GDM1 (cell line): ENCODE measurements around the gene ABCB8.

Experiments
- DNase-seq: peaks from one replicate; lab custom pipeline; 2025; lab: John Stamatoyannopoulos, UW

ABCB8 gene

GRCh38 chr7:151074817-151075661 lies 46.8 kb downstream of the ABCB8 start:
- no peak for DNase-seq

GRCh38 chr7:151075662-151075971 lies 47.4 kb downstream of the ABCB8 start:
- DNase-seq: no peak

- no peak for DNase-seq
Measured at GRCh38 chr7:151075978-151076426, 47.8 kb downstream of the ABCB8 start.

- DNase-seq: no peak
Measured at GRCh38 chr7:151076863-151077704, 48.8 kb downstream of the ABCB8 start.

- no peak for DNase-seq
Measured at GRCh38 chr7:151077705-151078232, 49.5 kb downstream of the ABCB8 start.

- DNase-seq: no peak
Measured at GRCh38 chr7:151078233-151079040, 50.2 kb downstream of the ABCB8 start.

GRCh38 chr7:151079199-151079910 lies 51.1 kb downstream of the ABCB8 start:
- DNase-seq: no peak

- DNase-seq: no peak
Measured at GRCh38 chr7:151080067-151080521, 51.8 kb downstream of the ABCB8 start.

- DNase-seq: peak; percentile 87
Measured at GRCh38 chr7:151080522-151081169, 52.4 kb downstream of the ABCB8 start, which contains the start of gene FASTK. Gene FASTK (minus strand): TSS chr7:151080809. CDS start chr7:151080766, 43 bp downstream.

GRCh38 chr7:151081170-151082101 lies 53.2 kb downstream of the ABCB8 start:
- no peak for DNase-seq

- no peak for DNase-seq
Measured at GRCh38 chr7:151082141-151083070, 54.2 kb downstream of the ABCB8 start.

GRCh38 chr7:151083071-151083823 lies 55.0 kb downstream of the ABCB8 start, which contains the start of gene TMUB1:
Gene TMUB1 (minus strand): TSS chr7:151083493. CDS start chr7:151082563, 930 bp downstream.
- peak; percentile 65 for DNase-seq

GRCh38 chr7:151083824-151084160 lies 55.5 kb downstream of the ABCB8 start:
- DNase-seq: no peak

GRCh38 chr7:151085329-151085690 lies 57.1 kb downstream of the ABCB8 start:
- DNase-seq: no peak

GRCh38 chr7:151085691-151086620 lies 57.7 kb downstream of the ABCB8 start, which contains the start of gene AGAP3:
Gene AGAP3 (plus strand): TSS chr7:151086475. CDS start chr7:151086742, 267 bp downstream.
- peak; percentile 53 for DNase-seq

- no peak for DNase-seq
Measured at GRCh38 chr7:151086802-151087244, 58.6 kb downstream of the ABCB8 start.
